SU-DHL-6 (cell line): Measurements from ENCODE around the gene MEF2C.

Source experiments
- EZH2phosphoT487 ChIP-seq: fragments of 200-600 bp; sonication (generic), shearing (Covaris generic); conservative IDR thresholded peaks from 2 replicates; pipeline ENCODE4 v1.6.1; 2018; ENCODE audit warnings: mild to moderate bottlenecking, antibody characterized with exemption, low read length, moderate library complexity, mixed read lengths
- TF ChIP-seq, protein P1 (sequence below): fragments of 200-600 bp; sonication (generic); IDR thresholded peaks from one replicate; pipeline ENCODE4 v1.5.1; 2017; ENCODE audit warnings: antibody characterized with exemption, mild to moderate bottlenecking, low read length, moderate library complexity; ENCODE audit not compliant: insufficient read depth, poor library complexity, severe bottlenecking

DNA sequence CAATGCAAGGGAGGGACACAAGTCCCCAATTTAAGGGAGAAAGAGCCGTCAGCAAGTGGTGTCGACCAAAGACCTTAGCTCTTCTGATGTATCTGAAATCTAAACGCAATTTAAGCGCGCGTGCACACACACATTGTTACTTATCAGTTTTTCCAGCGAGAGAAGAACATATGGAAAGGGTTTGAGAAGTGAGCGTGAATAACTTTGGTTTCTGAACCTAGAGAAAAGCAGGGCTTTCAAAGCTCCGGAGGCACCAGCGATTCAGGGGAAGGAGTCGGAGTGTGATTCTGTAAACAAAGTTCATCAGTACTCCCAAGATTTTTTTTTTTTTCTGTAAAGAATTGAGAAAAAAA, 191.8 kb downstream of the MEF2C start:
- TF ChIP-seq, protein P1, sequence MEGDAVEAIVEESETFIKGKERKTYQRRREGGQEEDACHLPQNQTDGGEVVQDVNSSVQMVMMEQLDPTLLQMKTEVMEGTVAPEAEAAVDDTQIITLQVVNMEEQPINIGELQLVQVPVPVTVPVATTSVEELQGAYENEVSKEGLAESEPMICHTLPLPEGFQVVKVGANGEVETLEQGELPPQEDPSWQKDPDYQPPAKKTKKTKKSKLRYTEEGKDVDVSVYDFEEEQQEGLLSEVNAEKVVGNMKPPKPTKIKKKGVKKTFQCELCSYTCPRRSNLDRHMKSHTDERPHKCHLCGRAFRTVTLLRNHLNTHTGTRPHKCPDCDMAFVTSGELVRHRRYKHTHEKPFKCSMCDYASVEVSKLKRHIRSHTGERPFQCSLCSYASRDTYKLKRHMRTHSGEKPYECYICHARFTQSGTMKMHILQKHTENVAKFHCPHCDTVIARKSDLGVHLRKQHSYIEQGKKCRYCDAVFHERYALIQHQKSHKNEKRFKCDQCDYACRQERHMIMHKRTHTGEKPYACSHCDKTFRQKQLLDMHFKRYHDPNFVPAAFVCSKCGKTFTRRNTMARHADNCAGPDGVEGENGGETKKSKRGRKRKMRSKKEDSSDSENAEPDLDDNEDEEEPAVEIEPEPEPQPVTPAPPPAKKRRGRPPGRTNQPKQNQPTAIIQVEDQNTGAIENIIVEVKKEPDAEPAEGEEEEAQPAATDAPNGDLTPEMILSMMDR, result no peak
- no peak for TF ChIP-seq EZH2phosphoT487
